Frontal cortex (tissue), 4 donors: Measurements from ENCODE around the gene FBXL17. TPM values are rescaled to one million over a fixed set of nuclear protein-coding genes. Genes with fewer than 3 reads are reported as not detected.

Experiments
- DNase-seq, 2 donors: peaks; one replicate each; pipeline ENCODE4 v3.0.0; 2012; ENCODE audit warnings: low spot score in 2 of 2
- FAIRE-seq: peaks from 2 replicates; lab custom pipeline; 2012; peaks lifted over from hg19 to GRCh38; lab: Jason Lieb, UNC
- total RNA-seq: library from RNA; depleted of rRNA; stranded (reverse); fragments of >200 nt; gene quantifications from one replicate; pipeline ENCODE4 v1.2.3, GENCODE V29; 2014
- donor health status: control.
- donor health status: control.
- donor health status: control.

FBXL17 gene
- total RNA-seq, 1 donor from 2014 or later = 55.4 TPM

DNA sequence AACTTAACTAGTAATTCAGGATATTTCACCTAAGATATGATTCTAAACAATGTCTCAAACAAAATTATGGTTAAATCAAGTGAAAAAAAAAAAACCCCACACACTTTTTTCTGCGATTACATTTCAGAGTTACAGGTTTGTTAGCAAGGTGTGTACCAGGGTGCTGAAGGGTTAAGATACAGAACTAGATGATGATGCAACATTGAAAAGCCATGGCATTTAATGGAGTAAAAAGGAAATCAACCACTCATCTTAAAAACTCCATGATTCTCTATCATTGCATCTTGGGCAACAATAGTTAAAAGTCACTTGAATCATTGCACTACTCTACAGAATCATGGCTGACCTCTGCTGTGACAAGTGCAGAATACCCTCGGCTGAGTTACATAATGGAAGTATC is 440.9 kb downstream of the FBXL17 start:
- FAIRE-seq = no peak
- no peak for DNase-seq

DNA sequence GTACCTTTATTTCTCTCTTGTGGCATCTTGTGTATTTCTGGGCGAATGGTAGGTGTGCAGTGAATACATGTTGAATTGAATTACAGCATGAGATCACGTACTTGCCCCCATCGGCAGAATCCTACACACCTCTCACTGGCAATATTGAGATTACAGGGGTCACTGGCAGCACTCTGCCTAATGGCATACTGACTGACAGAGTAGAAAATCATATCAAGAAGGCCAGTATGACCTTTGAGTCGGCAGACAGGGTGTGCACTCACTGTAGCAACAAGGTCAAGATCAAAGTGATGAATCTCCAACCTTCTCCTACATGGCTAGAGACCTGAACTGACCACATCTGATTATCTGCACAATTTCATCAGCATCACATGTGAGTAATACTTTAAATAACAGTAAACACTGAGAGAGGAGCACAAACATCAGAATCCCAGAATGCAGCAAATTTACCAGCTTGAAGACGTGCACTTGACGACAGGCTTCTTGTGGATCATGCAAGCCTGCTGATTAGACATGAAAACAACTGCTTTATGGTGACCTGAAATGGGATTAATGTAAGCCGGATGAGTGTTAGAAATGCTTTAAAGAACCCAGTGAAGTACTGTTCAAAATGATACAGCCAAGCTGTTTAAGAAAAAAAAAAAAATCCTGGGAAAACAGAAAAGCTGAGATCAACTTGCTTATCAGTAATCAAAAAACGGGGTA is 444.1 kb downstream of the FBXL17 start:
- FAIRE-seq = no peak
- no peak for DNase-seq

DNA sequence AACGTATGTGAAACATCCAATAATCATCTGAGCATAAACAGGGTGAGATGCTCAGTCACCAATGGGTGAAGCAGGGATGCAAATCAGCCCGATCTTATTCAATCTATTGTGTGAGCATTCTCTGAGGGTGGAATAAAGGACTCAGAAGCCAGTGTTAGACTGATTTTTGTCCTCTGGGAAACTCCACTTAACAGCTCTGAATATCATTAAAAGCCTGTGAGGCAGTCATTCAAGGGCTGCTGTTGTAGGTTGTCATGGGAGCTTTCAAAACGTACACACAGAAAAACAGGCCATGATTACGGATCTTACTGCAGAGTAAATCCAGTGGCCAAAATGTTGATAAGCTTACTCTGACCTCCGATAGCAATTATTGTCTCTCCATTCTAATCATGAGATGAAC is 444.7 kb downstream of the FBXL17 start:
- DNase-seq = no peak
- no peak for FAIRE-seq

DNA sequence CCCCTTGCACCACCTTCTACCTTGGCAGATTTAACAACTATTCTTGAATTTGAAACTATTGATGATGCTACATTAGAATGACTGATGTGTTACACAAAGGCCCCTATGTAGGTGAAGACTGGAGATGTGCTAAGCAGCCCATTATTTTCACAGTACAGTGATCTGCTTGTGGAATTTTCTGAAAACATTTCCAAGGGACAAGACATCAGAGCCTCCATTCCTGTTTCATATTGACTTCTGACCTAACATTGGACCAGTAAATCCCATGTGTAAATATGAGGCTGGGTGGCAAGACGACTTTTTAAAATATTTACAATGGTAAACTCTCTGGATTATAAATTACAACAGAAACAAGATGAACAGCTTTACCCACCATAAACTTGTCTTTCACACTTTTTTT is 445.4 kb downstream of the FBXL17 start:
- no peak for DNase-seq
- FAIRE-seq = no peak

DNA sequence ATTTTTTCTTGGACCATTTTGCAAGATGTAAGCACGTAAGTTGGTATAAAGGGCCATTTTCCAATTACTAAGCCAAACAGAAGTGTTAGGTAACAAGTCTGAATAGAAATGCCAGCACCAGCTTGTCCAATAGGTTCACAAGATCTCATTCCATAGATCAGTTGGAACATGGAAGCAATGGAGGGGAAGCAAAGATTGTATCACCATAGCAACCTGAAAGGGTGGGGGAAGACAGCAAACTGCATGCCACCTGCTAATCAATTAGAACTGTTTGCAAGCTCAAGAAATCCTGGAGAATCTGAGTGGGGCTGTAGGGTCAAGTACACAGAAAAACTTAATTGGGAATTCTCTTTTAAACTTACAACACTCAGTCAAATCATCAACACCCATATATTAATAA is 446.3 kb downstream of the FBXL17 start:
- DNase-seq (no peak), FAIRE-seq (no peak)

DNA sequence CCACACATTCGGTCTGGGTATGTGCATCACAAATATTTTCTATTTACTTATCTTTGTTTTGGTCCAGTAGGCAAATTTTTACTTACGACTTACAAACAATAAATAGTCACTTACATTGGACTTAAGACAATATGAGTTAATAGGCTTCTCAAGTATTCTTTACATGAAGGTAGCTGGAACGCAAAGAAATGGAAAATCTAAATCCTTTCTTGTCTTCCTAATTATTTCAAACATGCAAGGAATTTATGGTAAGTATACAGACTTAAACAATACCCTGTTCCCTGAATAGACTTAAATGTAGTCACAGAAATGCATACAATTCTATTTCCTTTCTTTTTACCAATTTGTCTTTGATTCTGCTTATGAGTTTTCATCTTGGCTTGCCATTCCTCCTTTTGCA is 448.6 kb downstream of the FBXL17 start:
- FAIRE-seq (no peak), DNase-seq (no peak)

DNA sequence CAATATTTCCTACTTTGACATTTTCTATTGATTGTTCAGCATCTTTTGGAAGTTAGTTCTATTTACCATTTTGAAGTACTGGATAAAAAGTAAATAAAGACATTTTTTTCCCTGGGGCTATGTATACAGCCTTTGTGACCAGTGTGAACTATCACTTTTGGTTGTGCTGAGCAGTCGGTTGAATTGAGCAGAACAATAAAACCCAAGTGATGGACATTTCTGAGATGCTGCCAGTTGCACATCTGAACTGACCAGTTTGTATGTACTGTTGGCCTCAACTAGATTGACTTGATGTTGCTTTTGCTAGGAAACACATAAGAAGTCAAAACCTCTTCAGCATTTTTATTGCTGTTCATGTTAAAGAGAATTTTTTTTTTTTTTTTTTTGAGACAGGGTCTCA is 451.0 kb downstream of the FBXL17 start:
- FAIRE-seq (no peak), DNase-seq (no peak)

DNA sequence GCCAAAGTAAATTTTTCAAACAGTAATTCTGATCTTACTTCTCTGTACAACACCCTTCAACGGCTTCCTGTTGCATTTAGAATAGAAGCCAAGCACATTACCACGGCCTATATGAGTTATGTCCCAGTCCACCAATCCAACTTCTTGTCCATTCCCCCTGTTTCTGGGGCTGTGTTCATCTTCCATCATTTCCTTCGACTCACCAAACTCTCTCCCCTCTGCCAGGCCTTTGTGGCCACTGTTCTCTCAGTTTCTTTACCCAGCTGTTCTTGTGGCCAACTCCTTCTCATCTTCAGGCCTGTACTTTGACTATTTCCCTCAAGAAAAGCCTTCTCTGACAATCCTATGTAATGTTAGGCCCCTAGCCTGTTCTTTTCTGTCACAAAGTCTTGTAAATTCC is 451.8 kb downstream of the FBXL17 start:
- no peak for DNase-seq

DNA sequence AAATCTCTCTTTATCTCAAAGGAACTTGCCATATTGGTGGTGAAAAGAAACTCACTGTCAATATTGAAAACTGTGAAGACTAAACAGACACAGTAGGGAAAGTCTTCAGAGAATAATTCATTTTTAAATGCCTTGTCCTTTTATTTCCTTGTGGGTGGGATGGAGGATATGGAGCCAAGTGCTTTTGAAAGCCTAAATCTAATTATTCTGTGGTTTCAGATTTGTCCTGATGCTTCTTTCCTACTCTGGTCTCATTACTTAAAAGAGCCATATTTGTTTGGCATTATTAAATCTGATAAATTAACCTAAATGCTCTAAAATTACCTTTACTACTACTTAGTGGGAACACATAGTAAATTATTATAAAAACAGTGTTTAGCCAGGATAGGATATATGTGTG is 452.8 kb downstream of the FBXL17 start:
- DNase-seq = no peak
- no peak for FAIRE-seq

More for the DNA sequence above, 451.8 kb downstream of the FBXL17 start:
- FAIRE-seq = no peak

DNA sequence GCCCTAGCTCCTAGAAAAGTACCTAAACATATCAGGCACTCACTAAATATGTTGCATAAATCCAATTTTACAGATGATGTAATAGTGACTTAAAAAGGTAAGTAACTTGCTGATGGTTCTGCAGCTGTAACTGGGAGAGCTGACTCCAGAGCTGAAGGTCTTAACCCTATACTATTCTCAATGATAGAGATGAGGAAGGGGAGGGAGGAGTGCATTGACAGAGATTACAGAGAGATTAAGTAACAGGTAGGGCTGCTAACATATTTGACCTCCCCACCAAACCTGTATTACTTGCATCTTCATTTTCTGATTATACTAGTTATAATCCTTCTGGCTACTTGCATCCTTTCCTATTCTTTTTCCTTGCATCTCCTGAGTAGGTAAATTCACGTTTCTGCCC is 455.8 kb downstream of the FBXL17 start:
- no peak for FAIRE-seq

DNA sequence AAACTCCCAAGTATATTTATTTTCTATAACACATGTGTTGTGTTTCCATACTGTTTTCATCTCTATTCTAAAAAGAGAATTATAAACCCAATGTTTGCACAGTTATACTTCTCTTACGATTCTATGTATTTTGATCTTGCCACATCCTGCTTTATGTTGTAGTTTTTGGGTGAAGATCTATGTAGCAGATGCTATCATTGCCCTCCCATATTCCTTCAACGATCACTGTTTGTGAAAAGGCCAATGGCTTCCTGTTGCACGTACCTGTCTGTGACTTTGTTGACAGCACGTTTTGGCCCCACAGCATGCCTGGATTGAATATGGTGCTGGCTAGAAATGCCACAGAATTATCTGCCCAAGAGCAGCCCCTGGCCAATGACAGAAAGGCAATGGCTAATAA is 456.7 kb downstream of the FBXL17 start:
- DNase-seq (no peak), FAIRE-seq (no peak)

More for the DNA sequence above, 455.8 kb downstream of the FBXL17 start:
- no peak for DNase-seq

DNA sequence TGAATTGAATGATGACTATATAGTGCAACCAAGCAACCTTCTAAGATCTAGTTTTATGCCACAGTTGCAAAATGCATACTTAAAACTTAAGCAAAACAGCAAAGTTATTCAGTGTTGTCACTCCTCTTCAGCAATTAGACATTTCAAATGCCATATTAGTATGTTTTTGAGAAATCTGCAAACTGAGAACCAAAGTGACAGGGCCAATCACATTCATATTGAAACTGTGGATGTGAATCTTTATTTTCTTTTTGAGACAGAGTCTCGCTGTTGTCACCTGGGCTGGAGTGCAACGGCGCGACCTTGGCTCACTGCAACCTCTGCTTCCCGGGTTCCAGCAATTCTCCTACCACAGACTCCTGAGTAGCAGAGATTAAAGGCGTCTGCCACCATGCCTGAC is 461.9 kb downstream of the FBXL17 start:
- no peak for FAIRE-seq
- no peak for DNase-seq

DNA sequence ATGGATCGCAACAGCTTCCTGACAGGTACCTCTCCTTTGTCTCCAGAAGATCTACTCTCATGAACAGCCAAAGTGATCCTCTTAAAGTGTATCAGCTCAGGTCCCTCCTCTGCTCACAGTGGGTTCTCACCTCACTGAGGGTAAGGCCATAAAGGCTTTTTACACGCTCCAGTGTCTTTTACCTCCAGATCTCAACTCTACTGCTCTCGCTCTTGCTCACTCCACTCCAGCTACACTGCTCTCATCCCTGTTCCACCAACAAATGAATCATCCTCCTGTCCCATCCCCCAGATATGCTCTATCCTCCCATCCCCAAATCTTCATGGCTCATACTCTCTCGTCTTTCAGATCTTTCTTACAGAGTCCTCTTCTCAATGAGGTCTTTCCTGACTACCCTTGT is 462.5 kb downstream of the FBXL17 start:
- DNase-seq (no peak), FAIRE-seq (no peak)

DNA sequence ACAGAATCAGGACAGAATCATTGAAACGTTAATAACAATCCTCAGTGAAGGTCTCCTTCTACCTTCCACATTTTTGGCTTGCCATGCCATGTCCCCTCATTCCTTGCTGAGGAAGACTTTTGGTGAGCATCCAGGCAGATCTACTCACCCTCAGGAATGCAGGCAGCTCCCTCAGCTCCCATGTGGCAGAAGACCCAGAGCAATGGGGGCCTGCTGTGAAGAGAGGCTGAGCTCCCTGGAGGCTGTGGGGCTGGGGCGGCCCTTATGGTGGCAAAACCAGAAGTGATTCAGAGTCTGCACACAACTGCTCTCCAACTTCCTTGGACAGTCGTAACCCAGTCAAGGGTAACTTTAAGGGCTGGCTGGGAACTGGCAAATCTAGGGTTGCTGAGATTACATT is 463.9 kb downstream of the FBXL17 start:
- DNase-seq = no peak
- FAIRE-seq = no peak

DNA sequence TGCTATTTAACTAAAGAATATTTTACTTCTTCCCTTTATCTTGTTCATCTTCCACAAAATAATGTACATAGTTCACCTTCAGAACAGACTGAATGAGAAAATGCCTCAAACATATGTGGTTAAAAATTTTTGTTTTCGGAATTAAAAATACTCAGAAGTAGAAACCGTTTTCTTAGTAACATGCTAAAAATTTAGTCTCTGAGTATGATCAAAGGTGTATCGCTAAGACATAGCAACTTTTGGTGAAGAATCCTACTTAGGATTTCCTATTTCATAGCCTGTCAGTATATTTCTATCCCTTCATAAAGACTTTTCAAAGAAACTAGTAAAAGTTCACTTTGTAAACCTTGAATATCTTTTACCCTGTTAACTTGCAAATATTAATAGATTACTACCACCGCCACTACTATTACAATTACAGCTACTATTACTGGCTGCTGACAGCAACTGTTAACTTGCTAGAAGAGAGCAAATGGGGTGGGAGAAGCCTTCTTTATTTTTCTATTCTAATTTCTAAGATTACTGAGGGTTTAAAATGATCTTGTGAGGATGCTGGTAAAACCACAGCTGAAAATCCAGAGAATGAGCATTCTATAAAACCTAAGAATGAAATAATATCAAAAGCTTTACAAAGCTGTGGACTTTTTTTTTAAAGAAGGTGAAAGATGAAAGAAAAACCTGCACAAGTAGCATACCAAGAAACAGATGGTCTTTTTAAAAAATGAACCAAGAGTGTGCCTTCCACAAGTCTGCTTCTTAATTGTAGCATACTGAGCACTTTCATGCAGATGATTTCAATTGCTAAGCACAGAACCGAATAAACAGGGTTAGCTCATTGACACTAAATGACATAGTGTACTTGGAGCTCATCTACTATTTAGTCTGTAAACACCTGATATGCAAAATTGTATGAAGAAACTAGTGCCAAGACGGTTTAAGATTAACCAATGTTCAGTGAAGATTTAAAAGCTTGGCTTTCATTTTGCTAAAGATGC is 464.9 kb downstream of the FBXL17 start:
- DNase-seq (no peak), FAIRE-seq (no peak)

DNA sequence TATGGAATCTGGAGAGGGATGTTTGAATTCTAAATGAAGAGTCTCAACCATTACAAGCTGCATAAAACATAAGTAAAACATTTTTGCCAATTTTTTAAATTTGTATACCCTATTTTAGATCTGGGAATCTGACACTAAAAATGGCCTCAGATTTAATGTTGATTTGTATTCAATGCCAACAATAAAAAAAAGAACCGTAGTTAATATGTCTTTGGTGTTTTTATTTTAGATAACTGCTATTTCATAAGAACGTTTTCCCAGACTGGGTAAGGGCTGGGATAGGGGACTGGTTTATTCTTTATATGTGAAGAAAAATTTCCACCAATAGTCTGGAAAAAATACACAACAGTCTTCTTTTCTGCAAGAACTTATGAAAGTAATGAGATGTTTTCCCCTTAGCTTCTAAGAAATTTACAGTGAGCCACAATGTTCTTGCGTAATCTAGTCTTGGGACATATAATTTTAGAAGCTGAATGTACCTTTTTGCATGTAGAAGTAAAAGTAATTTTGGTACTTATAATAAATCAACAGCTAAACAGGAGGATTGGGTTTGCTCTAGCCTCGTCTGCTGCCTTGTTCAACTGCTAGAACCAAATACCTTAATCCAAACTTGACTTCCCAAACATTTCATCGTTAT is 466.6 kb downstream of the FBXL17 start:
- DNase-seq (no peak), FAIRE-seq (no peak)

DNA sequence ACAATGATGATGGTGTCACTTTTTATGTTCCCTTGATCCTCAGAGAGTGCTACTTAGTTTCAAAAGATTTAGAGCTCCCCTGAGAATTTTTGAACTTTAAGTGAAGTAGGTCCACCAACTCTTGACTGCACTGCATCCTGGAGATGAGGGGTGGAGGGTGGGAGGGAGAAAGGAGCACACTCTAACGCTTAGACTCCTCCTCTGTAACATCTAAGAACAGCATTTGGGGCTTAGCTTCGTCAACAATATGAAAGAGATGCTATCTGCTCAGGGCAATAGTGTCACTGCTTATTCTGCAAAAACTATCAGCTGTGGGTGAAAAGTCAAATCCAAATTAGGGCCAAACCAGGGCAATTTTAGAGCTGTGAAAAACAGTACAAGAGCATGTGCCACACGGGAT is 468.4 kb downstream of the FBXL17 start:
- no peak for FAIRE-seq

DNA sequence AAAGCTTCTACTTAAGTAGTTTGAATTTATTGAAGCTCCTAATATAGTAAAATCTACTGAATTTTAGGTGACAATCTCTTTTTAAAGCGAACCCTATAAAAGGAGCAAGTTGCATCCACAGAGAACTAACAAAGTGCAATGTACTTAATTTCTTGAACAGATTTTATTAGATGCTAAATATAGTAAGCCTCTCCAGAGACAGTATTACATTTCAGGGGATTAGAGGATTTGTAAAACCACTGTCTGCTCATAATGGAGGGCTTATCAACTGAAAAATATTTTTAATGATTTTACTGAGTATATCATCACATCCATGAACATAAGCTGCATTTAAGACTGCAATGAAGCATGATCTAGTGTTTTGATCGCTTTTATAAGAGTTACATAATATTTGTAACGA is 481.2 kb downstream of the FBXL17 start:
- DNase-seq (no peak), FAIRE-seq (no peak)

More for the DNA sequence above, 468.4 kb downstream of the FBXL17 start:
- DNase-seq = no peak

DNA sequence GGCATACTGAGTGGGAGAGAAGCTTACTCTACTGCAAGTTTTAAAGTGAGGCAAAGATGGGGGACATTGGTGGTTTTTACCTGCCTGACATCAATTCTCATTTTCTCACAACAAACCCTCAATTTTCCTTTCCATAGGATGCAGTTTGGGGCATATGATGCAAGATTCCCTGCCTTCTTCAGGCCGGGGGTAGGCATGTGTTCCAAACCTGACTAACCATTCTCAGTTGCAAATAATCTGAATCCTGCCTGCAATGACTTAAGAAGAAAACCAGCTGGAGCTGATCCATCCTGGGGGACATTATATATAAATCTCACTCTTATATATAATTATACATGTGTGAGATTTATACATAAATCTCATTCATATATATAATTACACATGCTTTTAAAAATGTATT is 487.5 kb downstream of the FBXL17 start:
- FAIRE-seq (no peak), DNase-seq (no peak)

DNA sequence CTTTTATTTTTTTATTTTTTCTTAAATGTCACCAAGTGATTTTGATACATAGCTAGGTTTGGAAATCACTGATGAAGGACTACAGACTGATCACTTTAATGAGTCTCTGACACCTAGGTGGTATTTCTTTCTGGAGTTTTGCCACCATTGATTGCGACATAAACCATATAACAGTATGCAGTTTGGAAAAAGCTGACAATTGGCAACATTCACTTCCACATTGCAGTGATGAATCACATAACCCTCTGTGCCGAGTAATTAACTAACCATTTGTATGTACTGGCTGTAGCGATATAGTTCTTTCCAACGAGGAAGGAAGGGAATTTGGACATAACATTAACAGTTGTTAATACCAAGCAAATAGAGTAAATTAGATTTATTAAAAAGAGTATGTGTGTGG is 488.3 kb downstream of the FBXL17 start:
- DNase-seq = no peak
- FAIRE-seq = no peak

DNA sequence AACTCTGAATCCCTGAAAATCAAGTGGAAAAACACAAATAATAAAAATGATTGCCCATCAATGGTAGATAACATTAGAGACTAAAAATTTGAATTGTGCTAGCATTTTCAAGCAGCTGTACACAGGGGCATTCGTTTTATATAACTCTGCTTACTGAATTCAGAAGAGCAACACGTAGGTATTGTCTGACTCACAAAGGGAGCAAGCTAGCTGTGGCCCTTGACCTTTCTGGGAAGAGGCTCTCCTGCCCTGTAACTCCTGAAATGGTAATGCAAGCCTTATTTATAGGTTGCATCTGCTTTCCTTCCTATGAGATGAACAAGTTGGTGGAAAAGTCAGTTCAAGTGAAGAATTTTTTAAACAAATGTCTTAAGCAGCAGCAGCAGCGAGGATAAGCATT is 492.5 kb downstream of the FBXL17 start:
- FAIRE-seq (no peak), DNase-seq (no peak)
